ENCODE results near the gene PLXNA4.

PLXNA4 gene

GRCh38 chr7:132462478-132462877 is 113.8 kb downstream of the PLXNA4 start:
- Histone ChIP-seq H3K9me3 (ENCODE audit: insufficient read depth, low read depth, low read length) (no peaks in the 10 kb centered on the region), H4K8ac (ENCODE audit: low read depth, low read length) (no peak overlapping the region), H3K27me3 (ENCODE audit: insufficient read depth, low read length) (no peaks in the 10 kb centered on the region), H3K79me2 (ENCODE audit: control insufficient read depth, insufficient read depth, low read length, poor library complexity) (no peaks in the 10 kb centered on the region), H3K79me1 (ENCODE audit: low read length) (no peaks in the 10 kb centered on the region), H2BK120ac (ENCODE audit: insufficient read depth, low read length, poor library complexity) (no peak overlapping the region), H3K23ac (ENCODE audit: low read length) (no peak overlapping the region), H2AFZ (ENCODE audit: insufficient read depth, low read length, poor library complexity) (no peak overlapping the region), H2BK5ac (ENCODE audit: low read depth, low read length, poor library complexity) (no peak overlapping the region), H3K4me1 (ENCODE audit: control insufficient read depth in 1 of 2, insufficient read depth in 2 of 2, low read length in 2 of 2) (peaks cover 0 to 4% of the 10 kb centered on the region in 2 experiments), H3K27ac (ENCODE audit: low read depth, low read length) (no peak overlapping the region), H4K12ac (ENCODE audit: low read depth, low read length) (no peak overlapping the region), H3K4me2 (ENCODE audit: low read length) (no peak overlapping the region), H3K4me3 (ENCODE audit: low read depth, low read length) (no peak overlapping the region), H3K18ac (ENCODE audit: low read length) (no peak overlapping the region), H3K14ac (ENCODE audit: low read length) (no peak overlapping the region), H2BK12ac (ENCODE audit: low read length) (no peak overlapping the region), H4K91ac (ENCODE audit: low read depth, low read length) (no peak overlapping the region), H2AK5ac (ENCODE audit: low read length) (no peak overlapping the region), H3K9ac (ENCODE audit: low read length) (no peak overlapping the region), H3K36me3 (ENCODE audit: control insufficient read depth in 1 of 2, insufficient read depth in 2 of 2, low read length in 2 of 2) (no peaks in the 10 kb centered on the region), H3K4ac (ENCODE audit: low read depth, low read length) (no peak overlapping the region)
- no peak for DNase-seq
- no CpG with 5 or more reads among the region's 2 CpGs for WGBS (ENCODE audit: extremely low coverage, insufficient coverage, insufficient read length)

- no peak overlapping the region for H2BK120ac ChIP-seq (ENCODE audit: insufficient read depth, low read length, poor library complexity)
- no peak overlapping the region for H3K4me2 ChIP-seq (ENCODE audit: low read length)
- H2BK5ac ChIP-seq (ENCODE audit: low read depth, low read length, poor library complexity) = no peak overlapping the region
- no peaks in the 10 kb centered on the region for H3K36me3 ChIP-seq (ENCODE audit: control insufficient read depth in 1 of 2, insufficient read depth in 2 of 2, low read length in 2 of 2)
- WGBS (ENCODE audit: extremely low coverage, insufficient coverage, insufficient read length) = no CpG with 5 or more reads among the region's 2 CpGs
- H3K14ac ChIP-seq (ENCODE audit: low read length) = no peak overlapping the region
- H3K23ac ChIP-seq (ENCODE audit: low read length) = no peak overlapping the region
- no peaks in the 10 kb centered on the region for H3K9me3 ChIP-seq (ENCODE audit: insufficient read depth, low read depth, low read length)
- no peak for DNase-seq
- H4K8ac ChIP-seq (ENCODE audit: low read depth, low read length) = no peak overlapping the region
- no peak overlapping the region for H3K9ac ChIP-seq (ENCODE audit: low read length)
- H4K12ac ChIP-seq (ENCODE audit: low read depth, low read length) = no peak overlapping the region
- H3K4ac ChIP-seq (ENCODE audit: low read depth, low read length) = no peak overlapping the region
- H2AFZ ChIP-seq (ENCODE audit: insufficient read depth, low read length, poor library complexity) = no peak overlapping the region
- H3K4me1 ChIP-seq (ENCODE audit: control insufficient read depth in 1 of 2, insufficient read depth in 2 of 2, low read length in 2 of 2) = peaks cover 0 to 4% of the 10 kb centered on the region in 2 experiments
- no peak overlapping the region for H3K18ac ChIP-seq (ENCODE audit: low read length)
- H3K27ac ChIP-seq (ENCODE audit: low read depth, low read length) = no peak overlapping the region
- H3K4me3 ChIP-seq (ENCODE audit: low read depth, low read length) = no peak overlapping the region
- no peaks in the 10 kb centered on the region for H3K27me3 ChIP-seq (ENCODE audit: insufficient read depth, low read length)
- no peak overlapping the region for H4K91ac ChIP-seq (ENCODE audit: low read depth, low read length)
- no peak overlapping the region for H2BK12ac ChIP-seq (ENCODE audit: low read length)
- H3K79me2 ChIP-seq (ENCODE audit: control insufficient read depth, insufficient read depth, low read length, poor library complexity) = no peaks in the 10 kb centered on the region
- H3K79me1 ChIP-seq (ENCODE audit: low read length) = no peaks in the 10 kb centered on the region
- H2AK5ac ChIP-seq (ENCODE audit: low read length) = no peak overlapping the region
These were observed 115.2 kb downstream of the PLXNA4 start for GRCh38 chr7:132461032-132461592.

GRCh38 chr7:132458729-132459128 is 117.5 kb downstream of the PLXNA4 start:
- no CpG with 5 or more reads among the region's 10 CpGs for WGBS (ENCODE audit: extremely low coverage, insufficient coverage, insufficient read length)
- H2AK5ac ChIP-seq (ENCODE audit: low read length) = no peak overlapping the region
- no peak overlapping the region for H2AFZ ChIP-seq (ENCODE audit: insufficient read depth, low read length, poor library complexity)
- H3K14ac ChIP-seq (ENCODE audit: low read length) = no peak overlapping the region
- no peak overlapping the region for H3K23ac ChIP-seq (ENCODE audit: low read length)
- H2BK5ac ChIP-seq (ENCODE audit: low read depth, low read length, poor library complexity) = no peak overlapping the region
- H2BK120ac ChIP-seq (ENCODE audit: insufficient read depth, low read length, poor library complexity) = no peak overlapping the region
- DNase-seq = no peak
- H4K91ac ChIP-seq (ENCODE audit: low read depth, low read length) = no peak overlapping the region
- no peaks in the 10 kb centered on the region for H3K36me3 ChIP-seq (ENCODE audit: control insufficient read depth in 1 of 2, insufficient read depth in 2 of 2, low read length in 2 of 2)
- H3K9me3 ChIP-seq (ENCODE audit: insufficient read depth, low read depth, low read length) = no peaks in the 10 kb centered on the region
- no peak overlapping the region for H4K12ac ChIP-seq (ENCODE audit: low read depth, low read length)
- H3K79me2 ChIP-seq (ENCODE audit: control insufficient read depth, insufficient read depth, low read length, poor library complexity) = no peaks in the 10 kb centered on the region
- H3K79me1 ChIP-seq (ENCODE audit: low read length) = no peaks in the 10 kb centered on the region
- no peaks in the 10 kb centered on the region for H3K4me1 ChIP-seq (ENCODE audit: control insufficient read depth in 1 of 2, insufficient read depth in 2 of 2, low read length in 2 of 2)
- H3K9ac ChIP-seq (ENCODE audit: low read length) = no peak overlapping the region
- no peak overlapping the region for H3K4me3 ChIP-seq (ENCODE audit: low read depth, low read length)
- H3K27me3 ChIP-seq (ENCODE audit: insufficient read depth, low read length) = no peaks in the 10 kb centered on the region
- no peak overlapping the region for H2BK12ac ChIP-seq (ENCODE audit: low read length)
- no peak overlapping the region for H3K18ac ChIP-seq (ENCODE audit: low read length)
- H3K27ac ChIP-seq (ENCODE audit: low read depth, low read length) = no peak overlapping the region
- H3K4me2 ChIP-seq (ENCODE audit: low read length) = no peak overlapping the region
- no peak overlapping the region for H3K4ac ChIP-seq (ENCODE audit: low read depth, low read length)
- H4K8ac ChIP-seq (ENCODE audit: low read depth, low read length) = no peak overlapping the region

GRCh38 chr7:132457658-132458057 is 118.6 kb downstream of the PLXNA4 start:
- Histone ChIP-seq H3K79me1 (ENCODE audit: low read length) (no peaks in the 10 kb centered on the region), H3K4ac (ENCODE audit: low read depth, low read length) (no peak overlapping the region), H3K18ac (ENCODE audit: low read length) (no peak overlapping the region), H3K36me3 (ENCODE audit: control insufficient read depth in 1 of 2, insufficient read depth in 2 of 2, low read length in 2 of 2) (no peaks in the 10 kb centered on the region), H2AFZ (ENCODE audit: insufficient read depth, low read length, poor library complexity) (no peak overlapping the region), H2BK5ac (ENCODE audit: low read depth, low read length, poor library complexity) (no peak overlapping the region), H4K8ac (ENCODE audit: low read depth, low read length) (no peak overlapping the region), H2BK120ac (ENCODE audit: insufficient read depth, low read length, poor library complexity) (no peak overlapping the region), H3K27me3 (ENCODE audit: insufficient read depth, low read length) (no peaks in the 10 kb centered on the region), H2AK5ac (ENCODE audit: low read length) (no peak overlapping the region), H3K23ac (ENCODE audit: low read length) (no peak overlapping the region), H3K4me2 (ENCODE audit: low read length) (no peak overlapping the region), H3K4me1 (ENCODE audit: control insufficient read depth in 1 of 2, insufficient read depth in 2 of 2, low read length in 2 of 2) (no peaks in the 10 kb centered on the region), H3K9ac (ENCODE audit: low read length) (no peak overlapping the region), H4K12ac (ENCODE audit: low read depth, low read length) (no peak overlapping the region), H3K27ac (ENCODE audit: low read depth, low read length) (no peak overlapping the region), H3K9me3 (ENCODE audit: insufficient read depth, low read depth, low read length) (no peaks in the 10 kb centered on the region), H3K14ac (ENCODE audit: low read length) (no peak overlapping the region), H3K4me3 (ENCODE audit: low read depth, low read length) (no peak overlapping the region), H4K91ac (ENCODE audit: low read depth, low read length) (no peak overlapping the region), H2BK12ac (ENCODE audit: low read length) (no peak overlapping the region), H3K79me2 (ENCODE audit: control insufficient read depth, insufficient read depth, low read length, poor library complexity) (no peaks in the 10 kb centered on the region)
- no CpG with 5 or more reads among the region's 3 CpGs for WGBS (ENCODE audit: extremely low coverage, insufficient coverage, insufficient read length)
- DNase-seq = no peak

Measured in trophoblast cell (in vitro differentiated cells and primary cell).